ENCODE results near the gene PTPRN2. TPM values are rescaled to one million over a fixed set of nuclear protein-coding genes. Genes with fewer than 3 reads are reported as not detected.

Gene PTPRN2
- total and polyA plus RNA-seq, 9 of the 15 experiments (the other 6 are each of a cell fraction or from before 2014, with no cell fraction given): not detected

DNA sequence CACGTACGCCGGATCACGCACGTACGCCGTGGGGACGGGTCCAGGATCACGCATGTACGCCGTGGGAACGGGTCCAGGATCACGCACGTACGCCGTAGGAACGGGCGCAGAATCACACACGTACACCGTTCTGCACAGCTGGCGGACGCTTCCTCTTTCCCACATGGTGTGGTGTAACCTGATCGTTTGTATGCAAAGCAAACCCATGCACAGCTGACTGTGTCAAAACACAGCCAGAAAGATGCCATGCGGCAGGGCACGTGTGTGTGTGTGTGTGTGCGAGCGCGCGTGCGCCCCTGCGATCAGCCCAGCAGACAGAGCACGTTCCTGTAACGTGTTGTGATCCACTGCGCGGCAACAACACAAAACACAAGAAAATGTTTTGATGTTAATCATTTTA is 677.2 kb downstream of the PTPRN2 start:
- Histone ChIP-seq H3K79me2 (ENCODE audit: control insufficient read depth, insufficient read depth, low read length) (no peaks in the 10 kb centered on the region), H3K27ac (ENCODE audit: extremely low read depth, low read depth, low read length) (no peak overlapping the region), H3K4me3 (no peak overlapping the region), H3K4me1 (replicated peaks in 1 of 2; ENCODE audit: control insufficient read depth in 2 of 2, insufficient read depth in 2 of 2, low read length in 2 of 2) (peaks cover 0 to 15% of the 10 kb centered on the region in 2 experiments; a peak in 1 of 5 replicates), H3K9ac (ENCODE audit: insufficient read depth in 1 of 2, low read depth in 2 of 2, low read length in 2 of 2) (no peak overlapping the region), H3K9me3 (replicated peaks; ENCODE audit: control insufficient read depth, insufficient read depth, low read depth, low read length) (no peaks in the 10 kb centered on the region), H3K27me3 (ENCODE audit: control insufficient read depth in 2 of 2, insufficient read depth in 2 of 2, low read length in 2 of 2) (peaks cover 7 to 46% of the 10 kb centered on the region in 2 experiments; a peak in 4 of 5 replicates), H2AFZ (ENCODE audit: low read depth, low read length) (no peak overlapping the region), H3K9me1 (ENCODE audit: control insufficient read depth, insufficient read depth, low read length) (no peaks in the 10 kb centered on the region), H3K4me2 (ENCODE audit: insufficient read depth, low read length) (no peak overlapping the region), H4K20me1 (replicated peaks; ENCODE audit: control insufficient read depth, insufficient read depth, low read length) (peaks cover 3% of the 10 kb centered on the region; the same call in 1 of the 2 replicates), H3K36me3 (ENCODE audit: control insufficient read depth, insufficient read depth, low read length) (no peaks in the 10 kb centered on the region)
- ChIA-PET CTCF (ENCODE audit: low intra/inter-chr PET ratio) (no interaction called here), POLR2A (no interaction called here)
- TF ChIP-seq, protein P1, sequence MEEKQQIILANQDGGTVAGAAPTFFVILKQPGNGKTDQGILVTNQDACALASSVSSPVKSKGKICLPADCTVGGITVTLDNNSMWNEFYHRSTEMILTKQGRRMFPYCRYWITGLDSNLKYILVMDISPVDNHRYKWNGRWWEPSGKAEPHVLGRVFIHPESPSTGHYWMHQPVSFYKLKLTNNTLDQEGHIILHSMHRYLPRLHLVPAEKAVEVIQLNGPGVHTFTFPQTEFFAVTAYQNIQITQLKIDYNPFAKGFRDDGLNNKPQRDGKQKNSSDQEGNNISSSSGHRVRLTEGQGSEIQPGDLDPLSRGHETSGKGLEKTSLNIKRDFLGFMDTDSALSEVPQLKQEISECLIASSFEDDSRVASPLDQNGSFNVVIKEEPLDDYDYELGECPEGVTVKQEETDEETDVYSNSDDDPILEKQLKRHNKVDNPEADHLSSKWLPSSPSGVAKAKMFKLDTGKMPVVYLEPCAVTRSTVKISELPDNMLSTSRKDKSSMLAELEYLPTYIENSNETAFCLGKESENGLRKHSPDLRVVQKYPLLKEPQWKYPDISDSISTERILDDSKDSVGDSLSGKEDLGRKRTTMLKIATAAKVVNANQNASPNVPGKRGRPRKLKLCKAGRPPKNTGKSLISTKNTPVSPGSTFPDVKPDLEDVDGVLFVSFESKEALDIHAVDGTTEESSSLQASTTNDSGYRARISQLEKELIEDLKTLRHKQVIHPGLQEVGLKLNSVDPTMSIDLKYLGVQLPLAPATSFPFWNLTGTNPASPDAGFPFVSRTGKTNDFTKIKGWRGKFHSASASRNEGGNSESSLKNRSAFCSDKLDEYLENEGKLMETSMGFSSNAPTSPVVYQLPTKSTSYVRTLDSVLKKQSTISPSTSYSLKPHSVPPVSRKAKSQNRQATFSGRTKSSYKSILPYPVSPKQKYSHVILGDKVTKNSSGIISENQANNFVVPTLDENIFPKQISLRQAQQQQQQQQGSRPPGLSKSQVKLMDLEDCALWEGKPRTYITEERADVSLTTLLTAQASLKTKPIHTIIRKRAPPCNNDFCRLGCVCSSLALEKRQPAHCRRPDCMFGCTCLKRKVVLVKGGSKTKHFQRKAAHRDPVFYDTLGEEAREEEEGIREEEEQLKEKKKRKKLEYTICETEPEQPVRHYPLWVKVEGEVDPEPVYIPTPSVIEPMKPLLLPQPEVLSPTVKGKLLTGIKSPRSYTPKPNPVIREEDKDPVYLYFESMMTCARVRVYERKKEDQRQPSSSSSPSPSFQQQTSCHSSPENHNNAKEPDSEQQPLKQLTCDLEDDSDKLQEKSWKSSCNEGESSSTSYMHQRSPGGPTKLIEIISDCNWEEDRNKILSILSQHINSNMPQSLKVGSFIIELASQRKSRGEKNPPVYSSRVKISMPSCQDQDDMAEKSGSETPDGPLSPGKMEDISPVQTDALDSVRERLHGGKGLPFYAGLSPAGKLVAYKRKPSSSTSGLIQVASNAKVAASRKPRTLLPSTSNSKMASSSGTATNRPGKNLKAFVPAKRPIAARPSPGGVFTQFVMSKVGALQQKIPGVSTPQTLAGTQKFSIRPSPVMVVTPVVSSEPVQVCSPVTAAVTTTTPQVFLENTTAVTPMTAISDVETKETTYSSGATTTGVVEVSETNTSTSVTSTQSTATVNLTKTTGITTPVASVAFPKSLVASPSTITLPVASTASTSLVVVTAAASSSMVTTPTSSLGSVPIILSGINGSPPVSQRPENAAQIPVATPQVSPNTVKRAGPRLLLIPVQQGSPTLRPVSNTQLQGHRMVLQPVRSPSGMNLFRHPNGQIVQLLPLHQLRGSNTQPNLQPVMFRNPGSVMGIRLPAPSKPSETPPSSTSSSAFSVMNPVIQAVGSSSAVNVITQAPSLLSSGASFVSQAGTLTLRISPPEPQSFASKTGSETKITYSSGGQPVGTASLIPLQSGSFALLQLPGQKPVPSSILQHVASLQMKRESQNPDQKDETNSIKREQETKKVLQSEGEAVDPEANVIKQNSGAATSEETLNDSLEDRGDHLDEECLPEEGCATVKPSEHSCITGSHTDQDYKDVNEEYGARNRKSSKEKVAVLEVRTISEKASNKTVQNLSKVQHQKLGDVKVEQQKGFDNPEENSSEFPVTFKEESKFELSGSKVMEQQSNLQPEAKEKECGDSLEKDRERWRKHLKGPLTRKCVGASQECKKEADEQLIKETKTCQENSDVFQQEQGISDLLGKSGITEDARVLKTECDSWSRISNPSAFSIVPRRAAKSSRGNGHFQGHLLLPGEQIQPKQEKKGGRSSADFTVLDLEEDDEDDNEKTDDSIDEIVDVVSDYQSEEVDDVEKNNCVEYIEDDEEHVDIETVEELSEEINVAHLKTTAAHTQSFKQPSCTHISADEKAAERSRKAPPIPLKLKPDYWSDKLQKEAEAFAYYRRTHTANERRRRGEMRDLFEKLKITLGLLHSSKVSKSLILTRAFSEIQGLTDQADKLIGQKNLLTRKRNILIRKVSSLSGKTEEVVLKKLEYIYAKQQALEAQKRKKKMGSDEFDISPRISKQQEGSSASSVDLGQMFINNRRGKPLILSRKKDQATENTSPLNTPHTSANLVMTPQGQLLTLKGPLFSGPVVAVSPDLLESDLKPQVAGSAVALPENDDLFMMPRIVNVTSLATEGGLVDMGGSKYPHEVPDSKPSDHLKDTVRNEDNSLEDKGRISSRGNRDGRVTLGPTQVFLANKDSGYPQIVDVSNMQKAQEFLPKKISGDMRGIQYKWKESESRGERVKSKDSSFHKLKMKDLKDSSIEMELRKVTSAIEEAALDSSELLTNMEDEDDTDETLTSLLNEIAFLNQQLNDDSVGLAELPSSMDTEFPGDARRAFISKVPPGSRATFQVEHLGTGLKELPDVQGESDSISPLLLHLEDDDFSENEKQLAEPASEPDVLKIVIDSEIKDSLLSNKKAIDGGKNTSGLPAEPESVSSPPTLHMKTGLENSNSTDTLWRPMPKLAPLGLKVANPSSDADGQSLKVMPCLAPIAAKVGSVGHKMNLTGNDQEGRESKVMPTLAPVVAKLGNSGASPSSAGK (IDR thresholded peaks at IDR 0.05): no peak
- TF ChIP-seq PTTG1 (tag; IDR thresholded peaks at IDR 0.05; ENCODE audit: low read depth) (no peak), NR2C2 (CRISPR knock-in tag; IDR thresholded peaks at IDR 0.05) (no peak), NR2C2 (tag; IDR thresholded peaks at IDR 0.05) (no peak), XRCC3 (IDR thresholded peaks at IDR 0.05) (no peak), SP1 (CRISPR knock-in tag; IDR thresholded peaks at IDR 0.05) (no peak), SAFB (IDR thresholded peaks at IDR 0.05; ENCODE audit: borderline replicate concordance, low read depth, low read length) (0 out of 2 replicates have a peak, but pooled peaks have one; percentile 55), KDM1A (IDR thresholded peaks at IDR 0.05) (no peak)
- TF ChIP-seq, protein P2, sequence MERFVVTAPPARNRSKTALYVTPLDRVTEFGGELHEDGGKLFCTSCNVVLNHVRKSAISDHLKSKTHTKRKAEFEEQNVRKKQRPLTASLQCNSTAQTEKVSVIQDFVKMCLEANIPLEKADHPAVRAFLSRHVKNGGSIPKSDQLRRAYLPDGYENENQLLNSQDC (CRISPR knock-in tag; IDR thresholded peaks at IDR 0.05): no peak
- TF ChIP-seq, protein P3, sequence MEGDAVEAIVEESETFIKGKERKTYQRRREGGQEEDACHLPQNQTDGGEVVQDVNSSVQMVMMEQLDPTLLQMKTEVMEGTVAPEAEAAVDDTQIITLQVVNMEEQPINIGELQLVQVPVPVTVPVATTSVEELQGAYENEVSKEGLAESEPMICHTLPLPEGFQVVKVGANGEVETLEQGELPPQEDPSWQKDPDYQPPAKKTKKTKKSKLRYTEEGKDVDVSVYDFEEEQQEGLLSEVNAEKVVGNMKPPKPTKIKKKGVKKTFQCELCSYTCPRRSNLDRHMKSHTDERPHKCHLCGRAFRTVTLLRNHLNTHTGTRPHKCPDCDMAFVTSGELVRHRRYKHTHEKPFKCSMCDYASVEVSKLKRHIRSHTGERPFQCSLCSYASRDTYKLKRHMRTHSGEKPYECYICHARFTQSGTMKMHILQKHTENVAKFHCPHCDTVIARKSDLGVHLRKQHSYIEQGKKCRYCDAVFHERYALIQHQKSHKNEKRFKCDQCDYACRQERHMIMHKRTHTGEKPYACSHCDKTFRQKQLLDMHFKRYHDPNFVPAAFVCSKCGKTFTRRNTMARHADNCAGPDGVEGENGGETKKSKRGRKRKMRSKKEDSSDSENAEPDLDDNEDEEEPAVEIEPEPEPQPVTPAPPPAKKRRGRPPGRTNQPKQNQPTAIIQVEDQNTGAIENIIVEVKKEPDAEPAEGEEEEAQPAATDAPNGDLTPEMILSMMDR (IDR thresholded peaks at IDR 0.05 in 2 of 3, conservative IDR thresholded peaks at IDR 0.05 in 1 of 3; ENCODE audit: insufficient read depth in 2 of 3, low read depth in 1 of 3, low read length in 3 of 3): no peak
- intact Hi-C loops (cut with micrococcal nuclease) (no loop called here), in situ Hi-C loops (cut with MboI) (no loop called here)
- DNase-seq (ENCODE audit: extremely low read depth in 1 of 4, low spot score in 3 of 4): no peak
- no peak for FAIRE-seq
- 41% methylated on average over 35 of the region's 35 CpGs for WGBS (ENCODE audit: insufficient coverage, low coverage, missing lambda C conversion rate)
- ATAC-seq: no peak
- no TSS peak for BruUV-seq (replicated peaks)
